GM19238 (cell line): ENCODE results near the gene MRPL20.
"Not testable (repeated sequence)": the region's sequence is repeated elsewhere in the genome, so short reads cannot be mapped to it uniquely, and the experiment has no call there.

Experiments used
- DNase-seq: peaks from one replicate; pipeline ENCODE4 v3.0.0; 2011; ENCODE audit warnings: low spot score; ENCODE audit not compliant: insufficient read length

The MRPL20 gene

DNA sequence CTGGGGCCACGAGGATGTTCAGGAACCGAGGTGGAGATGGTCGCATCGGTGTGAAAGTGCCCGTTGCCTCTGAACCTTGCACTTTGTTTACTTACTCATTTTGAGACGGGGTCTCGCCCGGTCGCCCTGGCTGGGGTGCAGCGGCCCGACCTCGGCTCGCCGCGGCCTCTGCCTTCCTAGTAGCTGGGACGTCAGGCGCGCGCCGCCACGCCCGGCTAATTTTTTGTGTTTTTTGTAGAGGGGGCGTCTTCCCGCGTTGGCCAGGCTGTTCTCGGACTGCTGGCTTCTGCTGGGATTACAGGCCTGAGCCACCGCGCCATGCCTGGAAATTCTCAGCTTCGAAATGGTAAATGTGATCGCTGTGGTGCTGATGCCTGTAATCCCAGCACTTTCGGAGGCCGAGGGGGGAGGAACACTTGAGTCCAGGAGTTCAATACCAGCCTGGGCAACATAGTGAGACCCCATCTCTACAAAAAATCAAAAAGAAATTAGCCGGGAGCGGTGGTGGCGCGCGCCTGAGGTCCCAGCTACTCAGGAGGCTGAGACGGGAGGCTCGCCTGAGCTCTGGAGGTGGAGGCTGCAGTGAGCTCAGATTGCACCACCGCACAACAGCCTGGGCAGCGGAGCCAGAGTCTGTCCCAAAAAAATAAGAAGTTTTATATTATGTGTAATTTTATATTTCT is 684 bp upstream of the MRPL20 start:
- DNase-seq: no peak

DNA sequence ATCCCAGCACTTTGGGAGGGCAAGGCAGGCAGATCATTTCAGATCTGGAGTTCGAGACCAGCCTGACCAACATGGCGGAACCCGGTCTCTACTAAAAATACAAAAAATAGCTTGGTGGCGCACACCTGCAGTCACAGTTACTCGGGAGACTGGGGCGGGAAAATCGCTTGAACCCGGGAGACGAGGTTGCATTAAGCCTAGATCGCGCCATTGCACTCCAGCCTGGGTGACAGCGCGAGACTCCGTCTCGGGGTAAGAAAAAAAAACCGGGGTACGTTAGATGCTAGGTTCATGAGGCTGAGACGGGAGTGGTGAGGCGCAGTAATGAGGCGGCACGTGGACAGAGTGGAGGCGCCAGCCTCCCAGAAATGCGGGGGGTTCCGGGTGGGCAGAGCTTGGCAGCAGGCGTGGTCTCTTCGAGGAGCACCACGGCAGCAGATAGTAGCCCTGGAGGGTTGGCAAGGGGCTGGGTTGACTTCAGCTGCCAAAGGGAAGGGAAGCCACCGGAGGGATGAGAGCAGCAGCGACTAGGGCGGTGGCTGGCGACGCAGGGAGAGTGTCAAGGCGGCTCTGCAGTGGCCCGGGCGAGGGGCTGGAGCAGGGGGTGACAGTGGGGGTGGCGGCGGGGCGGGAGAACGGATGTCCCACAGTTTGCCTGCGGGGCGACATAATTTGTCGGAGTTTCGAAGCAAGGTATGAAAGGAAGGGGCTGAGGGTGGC is 832 bp downstream of the MRPL20 start:
- DNase-seq: no peak

DNA sequence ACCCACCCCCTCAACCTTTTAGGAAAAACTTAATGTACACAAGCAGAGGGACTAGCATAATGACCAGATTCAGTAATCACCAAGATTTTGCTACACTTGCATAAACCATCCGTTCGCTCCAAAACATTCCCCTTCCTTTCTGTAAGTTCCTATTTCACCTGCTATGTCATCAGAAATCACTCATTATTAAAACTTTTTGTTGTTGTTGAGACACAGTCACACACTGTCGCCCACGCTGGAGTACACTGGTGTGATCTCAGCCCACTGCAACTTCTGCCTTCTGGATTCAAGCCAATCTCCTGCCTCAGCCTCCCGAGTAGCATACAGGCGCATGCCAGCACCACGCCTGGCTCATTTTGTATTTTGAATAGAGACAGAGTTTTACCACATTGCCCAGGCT is 3.4 kb downstream of the MRPL20 start:
- DNase-seq: no peak

DNA sequence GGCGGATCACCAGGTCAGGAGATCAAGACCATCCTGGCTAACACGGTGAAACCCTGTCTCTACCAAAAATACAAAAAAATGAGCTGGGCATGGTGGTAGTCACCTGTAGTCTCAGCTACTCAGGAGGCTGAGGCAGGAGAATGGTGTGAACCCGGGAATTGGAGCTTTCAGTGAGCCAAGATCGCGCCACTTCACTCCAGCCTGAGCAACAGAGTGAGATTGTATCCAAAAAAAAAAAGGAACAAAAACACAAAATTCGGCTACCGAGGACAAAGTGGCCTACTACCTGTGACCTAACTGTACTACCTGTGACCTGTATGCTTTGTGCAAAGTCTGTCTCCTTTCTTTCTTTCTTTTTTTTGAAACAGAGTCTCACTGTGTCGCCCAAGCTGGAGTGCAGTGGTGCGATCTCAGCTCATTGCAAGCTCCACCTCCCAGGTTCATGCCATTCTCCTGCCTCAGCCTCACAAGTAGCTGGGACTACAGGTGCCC is 4.1 kb downstream of the MRPL20 start:
- DNase-seq: not testable (repeated sequence)

DNA sequence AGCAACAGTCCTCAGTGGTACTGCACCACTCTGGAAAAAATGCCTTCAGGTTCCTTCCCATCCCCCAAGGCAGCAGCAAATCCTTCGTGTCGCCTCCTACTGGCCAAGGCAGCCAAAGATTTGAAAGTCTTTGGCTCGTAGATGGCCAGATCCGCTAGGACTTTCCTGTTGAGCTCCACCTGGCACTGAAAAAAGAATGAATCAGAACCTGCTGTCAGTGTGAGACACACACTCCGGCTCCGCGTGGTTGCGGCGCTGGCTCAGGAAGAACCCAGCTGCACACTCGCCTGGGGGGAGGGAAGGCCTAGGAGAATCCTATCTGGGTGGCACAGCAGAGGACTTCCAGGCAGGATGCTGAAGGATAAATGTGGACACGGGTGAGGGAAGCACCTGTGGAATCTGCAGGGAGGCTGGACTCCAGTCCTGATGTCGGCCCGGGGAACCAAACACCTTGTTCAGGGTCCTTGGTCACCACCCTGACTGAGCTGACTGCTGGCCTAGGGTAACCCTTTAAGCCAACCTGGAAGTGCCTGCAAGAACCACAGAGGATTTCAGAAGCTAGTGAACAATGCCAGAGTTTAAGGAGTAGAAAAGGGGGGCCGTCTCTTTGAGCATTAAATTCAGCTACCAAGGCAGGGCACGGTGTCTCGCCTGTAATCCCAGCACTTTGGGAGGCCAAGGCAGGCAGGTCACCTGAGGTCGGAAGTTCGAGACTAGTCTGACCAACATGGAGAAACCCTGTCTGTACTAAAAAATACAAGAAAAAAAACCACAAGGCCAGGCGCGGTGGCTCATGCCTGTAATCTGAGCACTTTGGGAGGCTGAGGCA is 4.8 kb downstream of the MRPL20 start:
- DNase-seq: no peak

DNA sequence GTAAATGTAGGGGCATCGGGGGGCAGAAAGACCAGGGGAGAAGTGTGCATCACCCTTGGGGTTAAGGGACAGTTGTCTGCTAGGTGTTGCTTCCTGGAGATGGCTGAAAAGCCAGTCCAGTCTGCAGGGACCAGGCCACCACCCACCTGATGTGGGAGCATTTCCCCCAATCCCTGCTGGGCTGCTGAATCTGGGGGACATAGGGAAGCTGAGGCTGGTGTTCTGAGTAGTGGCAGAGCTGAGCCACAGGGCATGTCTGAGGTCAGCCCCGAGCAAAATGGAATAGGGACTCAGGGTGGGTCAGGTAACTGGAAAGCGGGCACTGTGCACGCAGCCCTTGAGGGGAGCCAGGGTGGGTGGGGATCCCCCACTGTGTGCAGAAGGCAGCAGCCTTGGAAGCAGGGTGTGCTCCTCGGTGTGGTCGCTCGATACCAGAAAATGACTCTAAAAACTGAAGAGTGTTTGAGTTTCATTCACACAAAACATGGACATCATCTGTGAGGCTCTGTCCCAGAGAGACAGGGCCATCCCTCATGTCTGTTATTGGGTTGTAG is 5.6 kb downstream of the MRPL20 start:
- DNase-seq: no peak

DNA sequence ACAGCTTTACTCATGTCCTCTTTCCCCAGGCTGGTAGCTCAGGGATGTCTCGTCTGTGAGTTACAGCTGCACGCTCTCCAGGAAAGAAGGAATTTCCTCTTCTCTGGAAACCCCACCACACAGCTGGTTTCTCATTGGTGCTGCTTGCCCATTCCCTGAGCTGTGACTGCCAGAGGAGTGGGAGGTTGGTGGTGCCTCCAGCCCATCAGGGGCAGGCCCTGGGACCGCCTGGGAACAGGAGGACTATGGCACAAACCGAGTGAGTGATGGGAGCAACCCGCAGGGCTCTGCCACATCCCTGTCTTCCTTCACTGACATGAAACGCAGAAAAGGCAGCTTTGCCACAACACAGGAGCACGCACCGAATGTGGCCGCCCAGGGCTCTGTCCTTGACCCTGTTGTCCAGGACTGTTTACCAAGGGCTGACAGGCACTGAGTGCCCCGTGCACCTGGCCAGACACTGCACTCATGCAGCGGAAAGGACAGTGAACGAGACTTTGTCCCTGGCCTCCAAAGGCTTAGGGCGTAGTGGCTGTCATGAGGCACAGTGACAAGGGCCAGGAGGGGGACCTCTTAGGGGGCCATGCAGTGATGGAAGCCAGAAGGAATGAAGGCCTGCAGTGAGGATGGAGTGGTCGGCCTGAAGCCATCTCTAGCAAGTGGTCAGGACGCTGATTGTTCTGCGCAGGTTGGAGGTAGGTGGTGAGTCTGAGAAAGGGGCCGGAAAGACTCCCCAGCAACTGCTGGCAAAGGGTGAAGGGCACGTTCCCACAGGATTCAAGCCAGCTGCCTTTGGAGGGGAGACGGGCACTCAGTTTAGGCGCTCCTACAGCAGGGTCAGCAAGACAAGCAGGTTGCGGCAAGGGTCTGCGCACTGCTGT is 6.3 kb downstream of the MRPL20 start:
- DNase-seq: no peak

DNA sequence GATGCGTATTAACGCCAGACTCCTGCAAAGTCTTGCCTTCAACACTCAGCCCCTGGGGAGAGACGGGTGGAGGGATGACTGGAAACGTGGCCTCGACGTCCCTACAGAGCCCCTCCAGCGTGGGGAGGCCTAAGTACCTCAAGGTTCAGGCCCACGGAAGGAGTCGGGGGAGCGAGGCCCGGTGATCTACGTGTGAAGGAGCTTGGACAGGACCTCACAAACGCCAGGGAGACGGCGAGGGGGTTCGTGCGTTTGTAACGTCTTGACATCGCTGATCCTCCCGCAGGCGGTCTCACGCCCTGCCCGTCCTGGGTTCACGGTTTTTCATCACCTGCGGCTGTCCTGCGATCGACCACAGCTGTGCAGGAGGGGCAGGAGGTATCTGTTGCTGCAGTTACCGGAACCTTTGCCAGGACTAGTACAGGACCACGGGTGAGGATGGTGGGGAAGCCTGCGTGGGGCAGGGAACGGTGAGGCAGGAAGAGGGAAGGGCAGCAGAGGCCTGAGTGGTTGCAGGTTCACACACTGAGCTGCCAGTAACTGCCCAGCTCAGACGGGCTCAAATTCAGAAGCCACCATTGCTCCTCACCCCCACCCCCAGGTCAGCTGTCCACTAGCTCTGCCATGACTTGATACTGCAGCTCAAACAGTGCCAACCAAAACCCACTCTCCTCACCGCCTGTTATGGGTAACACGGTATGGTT is 7.1 kb downstream of the MRPL20 start:
- DNase-seq: no peak

DNA sequence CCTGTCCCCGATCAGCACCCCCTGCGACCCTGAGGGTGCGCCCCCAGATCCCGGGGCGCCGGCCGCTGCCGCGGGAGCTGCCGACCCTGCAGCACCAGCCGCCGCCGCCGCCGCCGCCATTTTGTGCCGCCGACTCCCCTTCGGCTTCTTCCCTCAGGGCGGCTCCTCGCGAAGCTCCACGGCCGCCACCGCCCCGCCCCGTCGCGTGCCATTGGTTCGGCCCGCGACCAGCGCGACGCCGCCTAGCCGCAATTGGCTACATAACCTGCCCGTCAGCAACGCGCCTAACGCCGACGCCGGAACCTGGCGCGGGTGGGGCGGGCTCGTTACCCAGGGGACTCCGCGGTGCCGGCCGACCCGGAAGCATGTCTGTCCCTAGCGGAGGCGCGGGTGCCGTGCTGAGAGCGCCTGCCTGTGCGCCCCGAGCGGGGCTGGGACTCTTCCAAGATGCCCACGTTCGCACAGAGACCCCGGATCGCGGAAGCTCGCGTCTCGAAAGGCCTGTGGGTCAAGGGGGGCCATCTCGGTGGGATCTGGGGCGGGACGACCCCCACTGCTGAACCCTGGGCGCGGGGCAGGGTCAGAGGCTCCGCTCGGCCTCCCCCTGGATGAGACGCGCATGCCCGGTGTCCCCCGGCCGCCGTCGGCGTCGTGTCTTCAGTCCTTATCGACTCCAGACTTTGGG is 7.8 kb downstream of the MRPL20 start, which contains the start of gene CCNL2:
CCNL2 (minus strand) TSS at position 149 of the 685 bp plus-strand sequence; CDS start at position 120, 29 bp downstream.
- peak; percentile 98 for DNase-seq

DNA sequence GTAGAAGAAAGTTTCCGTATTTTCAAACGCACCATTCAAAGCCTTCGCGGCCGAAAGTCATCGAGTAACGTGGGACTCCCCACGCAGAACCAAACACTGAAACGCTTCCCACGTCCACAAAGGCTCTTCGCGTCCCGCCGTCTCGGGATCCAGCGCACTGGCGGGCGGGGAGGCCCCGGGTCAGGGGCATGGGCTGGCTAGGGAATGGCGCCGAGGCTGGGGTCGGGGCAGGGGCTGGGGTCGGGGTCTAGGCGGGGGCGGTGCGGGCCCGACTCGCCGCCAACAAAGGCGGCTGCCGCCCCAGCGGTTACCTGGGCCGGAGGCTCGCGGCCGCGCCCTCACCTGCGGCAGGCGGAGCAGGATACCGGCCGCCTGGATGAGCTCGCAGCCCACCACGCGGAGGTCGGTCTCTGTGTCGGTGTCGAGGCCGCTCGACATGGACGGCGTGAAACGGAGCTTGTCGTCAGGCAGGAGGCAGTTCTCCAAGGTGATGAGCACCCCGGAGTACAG is 8.4 kb downstream of the MRPL20 start:
- DNase-seq: no peak

DNA sequence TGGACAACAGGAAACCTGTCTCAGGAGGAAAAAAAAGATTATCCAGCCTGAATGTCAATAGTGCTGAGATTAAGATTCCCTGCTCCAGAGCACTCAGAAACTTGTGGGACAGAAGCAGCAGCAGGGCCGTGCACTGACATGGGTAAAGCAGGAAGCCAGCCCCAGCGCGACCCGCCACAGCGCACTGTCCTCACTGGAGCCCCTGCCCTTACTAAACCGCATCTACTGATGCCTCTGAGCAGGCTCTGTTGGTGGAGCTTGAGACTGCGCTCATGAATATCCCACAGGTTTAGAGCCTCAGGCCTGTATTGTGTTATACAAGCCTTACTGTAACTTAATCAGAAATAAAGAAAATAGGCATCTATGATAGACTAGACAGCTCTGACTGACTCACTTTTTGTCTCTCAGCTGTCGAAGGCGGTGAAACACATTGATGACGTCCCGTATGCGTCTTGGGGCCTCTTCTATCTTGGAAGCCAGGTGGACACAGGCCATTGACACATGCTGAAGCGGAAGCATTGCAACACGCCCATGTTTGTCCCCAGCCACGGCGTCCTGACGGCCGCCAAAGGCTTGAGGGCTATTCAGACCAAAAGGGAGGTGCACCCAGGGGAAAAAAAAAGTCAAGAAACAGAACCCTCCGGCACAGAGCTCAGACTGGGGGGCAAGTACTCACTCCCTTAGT is 9.1 kb downstream of the MRPL20 start:
- DNase-seq: no peak

DNA sequence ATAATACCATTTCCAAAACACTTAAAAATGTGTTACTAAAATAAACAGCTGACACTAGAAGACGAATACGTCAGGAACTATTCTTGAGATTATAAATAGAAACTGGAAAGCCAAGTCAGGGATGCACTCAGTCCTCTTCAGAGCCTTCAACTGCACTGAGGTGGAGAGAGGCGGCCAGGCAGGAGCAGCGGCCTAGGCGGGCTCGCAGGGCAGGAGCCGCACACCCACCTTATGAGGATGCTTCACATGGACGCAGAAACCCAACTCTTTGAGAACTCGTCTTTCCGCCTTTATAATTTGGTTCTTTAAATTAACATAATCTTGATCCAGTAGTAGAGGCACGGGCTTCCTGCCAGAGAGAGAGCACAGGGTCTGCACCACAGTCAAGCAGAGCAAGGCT is 11.9 kb downstream of the MRPL20 start:
- DNase-seq: no peak

DNA sequence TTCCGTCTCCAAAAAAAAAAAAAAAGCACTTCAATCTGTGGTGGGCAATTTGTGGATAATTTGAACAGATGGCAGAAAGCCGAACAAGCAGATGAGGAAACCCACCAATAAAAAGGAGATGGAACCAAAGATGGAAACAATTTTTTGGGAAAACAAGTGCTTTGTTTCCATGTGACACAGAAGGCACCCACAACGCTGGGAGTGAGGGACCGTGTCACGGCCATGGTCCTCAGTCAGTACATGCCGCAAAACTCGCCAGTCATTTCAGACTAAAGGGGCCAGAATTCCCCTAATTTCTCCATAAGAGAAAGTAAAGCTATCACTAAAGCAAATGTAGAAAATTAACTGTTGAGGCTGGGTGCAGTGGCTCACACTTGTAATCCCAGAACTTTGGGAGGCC is 13.0 kb downstream of the MRPL20 start:
- DNase-seq: no peak

DNA sequence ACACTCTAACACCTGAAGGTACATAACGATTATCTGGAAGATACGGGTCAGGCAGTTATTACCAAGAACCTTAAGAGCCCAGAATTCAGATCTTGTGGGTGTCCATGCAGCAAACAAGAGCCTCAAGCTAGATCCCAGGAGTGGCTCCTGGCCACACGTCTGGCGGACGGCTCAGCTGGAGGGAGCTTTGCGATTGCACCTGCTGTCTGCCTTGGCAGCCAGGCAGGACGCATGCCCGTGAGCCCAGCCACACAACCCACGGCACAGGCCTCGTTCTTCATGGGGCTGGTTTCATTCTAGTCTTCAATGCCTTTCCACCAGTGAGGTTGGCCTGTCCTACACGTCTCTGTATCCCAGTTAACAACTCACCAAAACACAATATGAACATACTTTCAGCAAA is 13.7 kb downstream of the MRPL20 start:
- no peak for DNase-seq

DNA sequence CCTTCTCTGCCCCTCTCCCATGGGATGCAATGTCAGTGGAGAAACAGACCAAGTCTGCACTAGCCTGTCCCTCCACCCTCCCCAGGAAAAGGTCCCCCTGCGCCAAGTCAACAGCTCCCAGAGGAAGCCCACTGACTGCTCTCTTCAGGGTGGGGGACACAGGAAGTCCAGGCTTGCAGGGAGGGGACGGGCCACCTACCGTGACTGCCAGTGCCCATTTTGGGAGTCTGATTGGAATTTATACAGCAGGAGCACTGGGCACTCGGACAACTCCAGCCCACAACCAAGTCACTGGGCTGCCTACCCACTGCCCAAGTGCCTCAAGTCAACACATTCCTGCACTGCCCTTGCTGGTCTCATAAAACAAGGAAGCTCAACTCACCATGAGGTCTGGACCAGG is 14.1 kb downstream of the MRPL20 start:
- DNase-seq: no peak

DNA sequence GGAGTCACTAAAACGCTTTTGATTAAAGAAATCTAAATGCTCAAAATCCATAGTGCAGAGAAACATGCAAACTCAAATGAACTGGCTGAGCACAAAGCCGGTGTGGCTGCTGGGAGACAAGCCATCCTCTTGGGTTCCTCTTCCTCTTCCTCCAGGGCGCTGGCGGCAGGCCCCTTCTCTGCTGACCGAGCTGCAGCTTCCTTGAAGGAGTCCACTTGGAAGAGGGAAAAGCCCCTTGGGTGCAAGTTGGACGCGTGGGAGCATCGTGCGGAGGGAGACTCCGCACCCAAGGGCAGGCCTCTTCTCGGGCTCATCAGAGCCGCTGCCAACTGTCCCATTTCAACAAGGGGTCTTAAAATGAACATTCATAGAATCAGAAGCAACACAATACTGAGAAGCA is 15.9 kb downstream of the MRPL20 start:
- no peak for DNase-seq

DNA sequence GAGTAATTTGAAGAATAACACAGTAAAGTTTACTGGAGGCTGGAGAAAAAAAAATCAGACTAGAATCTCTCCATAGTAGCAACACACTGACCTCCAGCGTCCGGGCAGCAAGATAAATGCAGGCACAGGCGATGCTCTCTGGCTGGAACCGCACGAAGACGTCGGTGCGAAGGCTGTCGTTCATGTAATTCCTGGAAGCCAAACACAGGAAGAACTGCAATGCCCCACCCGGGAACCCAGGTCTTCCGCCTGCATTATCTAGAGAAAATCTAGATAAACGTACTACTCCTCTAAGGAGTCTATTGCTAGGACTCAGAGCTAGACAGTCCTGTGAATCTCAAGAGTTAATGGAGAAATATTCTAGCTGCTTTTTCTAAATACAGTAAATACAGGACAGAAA is 16.4 kb downstream of the MRPL20 start:
- DNase-seq: no peak

DNA sequence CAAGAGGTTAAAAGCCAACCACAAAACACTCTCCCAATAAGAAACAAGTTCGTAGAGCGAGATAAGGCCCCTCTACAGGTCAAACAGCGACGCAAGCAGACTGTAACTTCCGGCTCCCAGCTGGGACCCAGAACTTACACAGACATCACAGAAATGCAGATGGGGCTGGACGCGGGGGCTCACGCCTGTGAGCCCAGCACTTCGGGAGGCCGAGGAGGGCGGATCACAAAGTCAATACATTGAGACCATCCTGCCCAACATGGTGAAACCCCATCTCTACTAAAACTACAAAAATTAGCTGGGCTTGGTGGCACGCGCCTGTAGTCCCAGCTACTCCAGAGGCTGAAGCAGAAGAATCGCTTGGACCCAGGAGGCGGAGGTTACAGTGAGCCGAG is 19.0 kb downstream of the MRPL20 start:
- no peak for DNase-seq
